ENCODE data around the gene DCDC2.
"Not testable (repeated sequence)": the region's sequence is repeated elsewhere in the genome, so short reads cannot be mapped to it uniquely, and the experiment has no call there.

DNA sequence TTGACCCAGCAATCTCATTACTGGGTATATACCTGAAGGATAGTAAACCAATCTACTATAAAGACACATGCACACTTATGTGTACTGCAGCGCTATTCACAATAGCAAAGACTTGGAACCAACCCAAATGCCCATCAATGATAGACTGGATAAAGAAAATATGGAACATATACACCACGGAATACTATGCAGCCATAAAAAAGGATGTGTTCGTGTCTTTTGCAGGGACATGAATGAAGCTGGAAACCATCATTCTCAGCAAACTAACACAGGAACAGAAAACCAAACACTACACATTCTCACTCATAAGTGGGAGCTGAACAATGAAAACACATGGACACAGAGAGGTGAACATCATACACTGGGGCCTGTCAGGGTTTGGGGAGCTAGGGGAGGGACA is 153.7 kb downstream of the DCDC2 start:
- TF ChIP-seq, protein P1, sequence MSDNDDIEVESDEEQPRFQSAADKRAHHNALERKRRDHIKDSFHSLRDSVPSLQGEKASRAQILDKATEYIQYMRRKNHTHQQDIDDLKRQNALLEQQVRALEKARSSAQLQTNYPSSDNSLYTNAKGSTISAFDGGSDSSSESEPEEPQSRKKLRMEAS (IDR thresholded peaks at IDR 0.05) = not testable (repeated sequence)
- not testable (repeated sequence) for TF ChIP-seq TAF1 (conservative IDR thresholded peaks at IDR 0.05)
- TF ChIP-seq, protein P2, sequence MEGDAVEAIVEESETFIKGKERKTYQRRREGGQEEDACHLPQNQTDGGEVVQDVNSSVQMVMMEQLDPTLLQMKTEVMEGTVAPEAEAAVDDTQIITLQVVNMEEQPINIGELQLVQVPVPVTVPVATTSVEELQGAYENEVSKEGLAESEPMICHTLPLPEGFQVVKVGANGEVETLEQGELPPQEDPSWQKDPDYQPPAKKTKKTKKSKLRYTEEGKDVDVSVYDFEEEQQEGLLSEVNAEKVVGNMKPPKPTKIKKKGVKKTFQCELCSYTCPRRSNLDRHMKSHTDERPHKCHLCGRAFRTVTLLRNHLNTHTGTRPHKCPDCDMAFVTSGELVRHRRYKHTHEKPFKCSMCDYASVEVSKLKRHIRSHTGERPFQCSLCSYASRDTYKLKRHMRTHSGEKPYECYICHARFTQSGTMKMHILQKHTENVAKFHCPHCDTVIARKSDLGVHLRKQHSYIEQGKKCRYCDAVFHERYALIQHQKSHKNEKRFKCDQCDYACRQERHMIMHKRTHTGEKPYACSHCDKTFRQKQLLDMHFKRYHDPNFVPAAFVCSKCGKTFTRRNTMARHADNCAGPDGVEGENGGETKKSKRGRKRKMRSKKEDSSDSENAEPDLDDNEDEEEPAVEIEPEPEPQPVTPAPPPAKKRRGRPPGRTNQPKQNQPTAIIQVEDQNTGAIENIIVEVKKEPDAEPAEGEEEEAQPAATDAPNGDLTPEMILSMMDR (IDR thresholded peaks at IDR 0.05; ENCODE audit: low read depth, low read length, missing input control) = not testable (repeated sequence)

Measured in liver (tissue), 3 donors.